ENCODE measurements around the gene TAL1.

Gene TAL1

GRCh38 chr1:47229031-47229885 lies 2.8 kb downstream of the TAL1 start:
- DNase-seq, result no peak

- DNase-seq, result no peak
Measured at GRCh38 chr1:47228644-47229030, 3.4 kb downstream of the TAL1 start.

GRCh38 chr1:47227341-47228232 lies 4.4 kb downstream of the TAL1 start:
- no peak for DNase-seq

- DNase-seq, result no peak
Measured at GRCh38 chr1:47226839-47227215, 5.2 kb downstream of the TAL1 start.

- DNase-seq, result no peak
Measured at GRCh38 chr1:47226121-47226838, 5.7 kb downstream of the TAL1 start.

- no peak for DNase-seq
Measured at GRCh38 chr1:47225430-47226100, 6.5 kb downstream of the TAL1 start.

- no peak for DNase-seq
Measured at GRCh38 chr1:47224676-47225399, 7.2 kb downstream of the TAL1 start.

- no peak for DNase-seq
Measured at GRCh38 chr1:47223921-47224675, 7.9 kb downstream of the TAL1 start.

- DNase-seq, result no peak
Measured at GRCh38 chr1:47223174-47223920, 8.7 kb downstream of the TAL1 start.

GRCh38 chr1:47222476-47222875 lies 9.5 kb downstream of the TAL1 start:
- DNase-seq, result no peak

GRCh38 chr1:47219590-47220220 lies 12.3 kb downstream of the TAL1 start:
- no peak for DNase-seq

GRCh38 chr1:47219001-47219400 lies 13.0 kb downstream of the TAL1 start:
- DNase-seq, result no peak

- no peak for DNase-seq
Measured at GRCh38 chr1:47216278-47217059, 15.6 kb downstream of the TAL1 start.

- DNase-seq, result no peak
Measured at GRCh38 chr1:47215713-47216112, 16.3 kb downstream of the TAL1 start.

GRCh38 chr1:47214549-47214948 lies 17.5 kb downstream of the TAL1 start:
- DNase-seq, result no peak

- DNase-seq, result no peak
Measured at GRCh38 chr1:47213230-47213963, 18.6 kb downstream of the TAL1 start.

- no peak for DNase-seq
Measured at GRCh38 chr1:47212636-47213229, 19.3 kb downstream of the TAL1 start.

- DNase-seq, result no peak
Measured at GRCh38 chr1:47211796-47212269, 20.2 kb downstream of the TAL1 start.

Measured in NCI-H1930 (cell line).